ENCODE results near the gene PYM1.

DNA sequence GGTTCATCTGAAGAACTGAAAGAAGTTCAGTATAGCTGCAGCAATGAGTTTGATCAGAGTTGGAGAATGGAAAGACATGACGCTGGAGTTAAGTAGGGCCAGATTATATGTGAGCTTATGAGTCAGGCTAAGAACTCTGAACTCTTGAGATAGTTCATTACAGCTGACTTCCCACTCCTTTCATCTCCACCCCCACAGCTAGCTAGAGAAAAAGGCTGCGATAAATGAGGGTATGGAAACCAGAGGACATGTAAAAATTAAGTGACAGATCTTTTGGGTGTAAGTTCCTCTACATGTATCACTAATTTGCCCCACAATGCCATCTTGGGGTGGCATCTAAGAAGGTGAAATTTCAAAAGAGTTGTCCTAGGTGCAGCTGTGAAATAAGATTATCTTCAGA lies 28.6 kb downstream of the PYM1 start:
- TF ChIP-seq, protein P1, sequence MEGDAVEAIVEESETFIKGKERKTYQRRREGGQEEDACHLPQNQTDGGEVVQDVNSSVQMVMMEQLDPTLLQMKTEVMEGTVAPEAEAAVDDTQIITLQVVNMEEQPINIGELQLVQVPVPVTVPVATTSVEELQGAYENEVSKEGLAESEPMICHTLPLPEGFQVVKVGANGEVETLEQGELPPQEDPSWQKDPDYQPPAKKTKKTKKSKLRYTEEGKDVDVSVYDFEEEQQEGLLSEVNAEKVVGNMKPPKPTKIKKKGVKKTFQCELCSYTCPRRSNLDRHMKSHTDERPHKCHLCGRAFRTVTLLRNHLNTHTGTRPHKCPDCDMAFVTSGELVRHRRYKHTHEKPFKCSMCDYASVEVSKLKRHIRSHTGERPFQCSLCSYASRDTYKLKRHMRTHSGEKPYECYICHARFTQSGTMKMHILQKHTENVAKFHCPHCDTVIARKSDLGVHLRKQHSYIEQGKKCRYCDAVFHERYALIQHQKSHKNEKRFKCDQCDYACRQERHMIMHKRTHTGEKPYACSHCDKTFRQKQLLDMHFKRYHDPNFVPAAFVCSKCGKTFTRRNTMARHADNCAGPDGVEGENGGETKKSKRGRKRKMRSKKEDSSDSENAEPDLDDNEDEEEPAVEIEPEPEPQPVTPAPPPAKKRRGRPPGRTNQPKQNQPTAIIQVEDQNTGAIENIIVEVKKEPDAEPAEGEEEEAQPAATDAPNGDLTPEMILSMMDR (IDR thresholded peaks at IDR 0.05): no peak
- TF ChIP-seq POLR2A (IDR thresholded peaks at IDR 0.05; ENCODE audit: low read length) (no peak), EP300 (IDR thresholded peaks at IDR 0.05) (no peak)

Data from A549 (cell line).